Fibroblast of mammary gland (primary cell): Measurements from ENCODE around the gene ANKRD13D.

Experiments
- DNase-seq: peaks from one replicate; pipeline ENCODE4 v3.0.0-alpha.2; 2010; ENCODE audit warnings: low read depth
- H3K4me3 ChIP-seq: 2 replicates; pipeline ENCODE4 v1.5.1; 2011; ENCODE audit warnings: low read depth, mild to moderate bottlenecking, low read length, moderate library complexity; ENCODE audit not compliant: control insufficient read depth
- CTCF ChIP-seq: conservative IDR thresholded peaks from 2 replicates; pipeline ENCODE4 v1.5.1; 2011; ENCODE audit warnings: low read depth, low read length, inconsistent platforms; ENCODE audit not compliant: control insufficient read depth, insufficient read depth

Gene ANKRD13D

GRCh38 chr11:67261946-67262681 lies 27.0 kb upstream of the ANKRD13D start:
- no peak for DNase-seq
- no peak overlapping the region for H3K4me3 ChIP-seq
- TF ChIP-seq CTCF: no peak

GRCh38 chr11:67262731-67263675 lies 26.1 kb upstream of the ANKRD13D start:
- H3K4me3 ChIP-seq: no peak overlapping the region
- peak; percentile 74 for TF ChIP-seq CTCF
- DNase-seq: peak; percentile 87

- no peak overlapping the region for H3K4me3 ChIP-seq
- TF ChIP-seq CTCF: no peak
- no peak for DNase-seq
Observed at GRCh38 chr11:67264260-67264659, 24.8 kb upstream of the ANKRD13D start.

- no peak for TF ChIP-seq CTCF
- DNase-seq: no peak
- H3K4me3 ChIP-seq: no peak overlapping the region
Observed at GRCh38 chr11:67264877-67265632, 24.0 kb upstream of the ANKRD13D start.

GRCh38 chr11:67265633-67266448 lies 23.3 kb upstream of the ANKRD13D start:
- peak overlapping the region; percentile 29 for H3K4me3 ChIP-seq
- peak; percentile 27 for TF ChIP-seq CTCF
- DNase-seq: peak; percentile 44
